ENCODE results near the gene BCL6.

The BCL6 gene

GRCh38 chr3:187743195-187744141 is 1.8 kb downstream of the BCL6 start:
- H3K4me3 ChIP-seq (replicated peaks; ENCODE audit: low read depth, low read length), result peak overlapping the region; percentile 88
- TF ChIP-seq CTCF (IDR thresholded peaks at IDR 0.05; ENCODE audit: low read depth, low read length, missing control alignments), result no peak
- DNase-seq (ENCODE audit: extremely low read depth, low read depth), result no peak

GRCh38 chr3:187742351-187743171 is 2.7 kb downstream of the BCL6 start:
- TF ChIP-seq CTCF (IDR thresholded peaks at IDR 0.05; ENCODE audit: low read depth, low read length, missing control alignments), result no peak
- H3K4me3 ChIP-seq (replicated peaks; ENCODE audit: low read depth, low read length), result peak overlapping the region; percentile 88
- no peak for DNase-seq (ENCODE audit: extremely low read depth, low read depth)

- no peak for DNase-seq (ENCODE audit: extremely low read depth, low read depth)
- peak; percentile 86 for TF ChIP-seq CTCF (IDR thresholded peaks at IDR 0.05; ENCODE audit: low read depth, low read length, missing control alignments)
- peak overlapping the region; percentile 48 for H3K4me3 ChIP-seq (replicated peaks; ENCODE audit: low read depth, low read length)
Measured at GRCh38 chr3:187741403-187742350, 3.6 kb downstream of the BCL6 start.

- DNase-seq (ENCODE audit: extremely low read depth, low read depth), result peak; percentile 69
- peak overlapping the region; percentile 48 for H3K4me3 ChIP-seq (replicated peaks; ENCODE audit: low read depth, low read length)
- TF ChIP-seq CTCF (IDR thresholded peaks at IDR 0.05; ENCODE audit: low read depth, low read length, missing control alignments), result peak; percentile 85
Measured at GRCh38 chr3:187740421-187741399, 4.6 kb downstream of the BCL6 start.

GRCh38 chr3:187739561-187740332 is 5.5 kb downstream of the BCL6 start:
- TF ChIP-seq CTCF (IDR thresholded peaks at IDR 0.05; ENCODE audit: low read depth, low read length, missing control alignments), result peak; percentile 98
- H3K4me3 ChIP-seq (replicated peaks; ENCODE audit: low read depth, low read length), result peak overlapping the region; percentile 48
- peak; percentile 84 for DNase-seq (ENCODE audit: extremely low read depth, low read depth)
